GM12878 (cell line): ENCODE data around the gene CACHD1. TPM values are rescaled to one million over a fixed set of nuclear protein-coding genes. Genes with fewer than 3 reads are reported as not detected.

Experiments used
- ATAC-seq: fragments of 200-7000 bp; cut with Tn5 transposase; 3 replicates; pipeline ENCODE4 v1.9.1; 2020; ENCODE audit warnings: mild to moderate bottlenecking, moderate library complexity
- BruUV-seq: library from RNA; stranded (reverse); fragments of 400-500 nt; replicated peaks from 2 replicates; lab custom pipeline; 2021; lab: Mats Ljungman, UMichigan
- CTCF ChIA-PET: fragments of 300-600 bp; sonication (Branson Sonifier 250); formaldehyde crosslinking; extraction: SDS; loops from one replicate; lab custom pipeline; 2021; ENCODE audit warnings: inconsistent platforms; lab: Yijun Ruan, JAX
- POLR2A ChIA-PET: fragments of 350-600 bp; formaldehyde crosslinking; extraction: SDS; loops from one replicate; lab custom pipeline; 2021; ENCODE audit warnings: inconsistent platforms; lab: Charles Lee
- RAD21 ChIA-PET: fragments of 300-600 bp; sonication (Branson Sonifier 250); formaldehyde crosslinking; loops from one replicate; lab custom pipeline; 2023; ENCODE audit warnings: antibody characterized with exemption; ENCODE audit not compliant: unreplicated experiment; lab: Charles Lee
- SMC1A ChIA-PET: fragments of 300-600 bp; sonication (Branson Sonifier 250); formaldehyde crosslinking; loops from one replicate; lab custom pipeline; 2023; ENCODE audit not compliant: unreplicated experiment, uncharacterized antibody; lab: Charles Lee
- DNase-seq: peaks from one replicate; pipeline ENCODE4 v3.0.0-alpha.2; 2011; ENCODE audit warnings: low read depth, low spot score
- FAIRE-seq: peaks from 3 replicates; lab custom pipeline; 2011; peaks lifted over from hg19 to GRCh38; lab: Jason Lieb, UNC
- H2AFZ ChIP-seq: 2 replicates; pipeline ENCODE4 v1.6.0; 2011; ENCODE audit warnings: low read depth, low read length, control low read depth; ENCODE audit not compliant: control insufficient read depth
- H3K27ac ChIP-seq: 2 replicates; pipeline ENCODE4 v1.5.1; 2011; ENCODE audit warnings: control low read depth; ENCODE audit not compliant: control insufficient read depth, insufficient read depth
- H3K27me3 ChIP-seq, 2 experiments: replicated peaks in 1 of 2; 2 replicates each; pipeline versions ENCODE4 v1.6.0 to v1.6.1; 2011; ENCODE audit warnings: low read length in 1 of 2; ENCODE audit not compliant: control insufficient read depth in 2 of 2, insufficient read depth in 2 of 2
- H3K36me3 ChIP-seq, 2 experiments: 2 replicates each; pipeline ENCODE4 v1.5.1; 2011; ENCODE audit warnings: low read length in 1 of 2; ENCODE audit not compliant: control insufficient read depth in 2 of 2, insufficient read depth in 2 of 2
- H3K4me1 ChIP-seq: 2 replicates; pipeline ENCODE4 v1.6.1; 2011; ENCODE audit warnings: mild to moderate bottlenecking, low read length, moderate library complexity, mixed read lengths; ENCODE audit not compliant: control insufficient read depth, insufficient read depth
- H3K4me2 ChIP-seq: 2 replicates; pipeline ENCODE4 v1.6.0; 2011; ENCODE audit warnings: control low read depth; ENCODE audit not compliant: control insufficient read depth, insufficient read depth
- H3K4me3 ChIP-seq: fragments of 200-600 bp; sonication (generic); 2 replicates; pipeline ENCODE4 v1.5.1; 2016
- H3K79me2 ChIP-seq: 2 replicates; pipeline ENCODE4 v1.6.0; 2011; ENCODE audit warnings: low read length; ENCODE audit not compliant: control insufficient read depth, insufficient read depth
- H3K9ac ChIP-seq: 2 replicates; pipeline ENCODE4 v1.8.0; 2011; ENCODE audit warnings: low read length, control low read depth, mixed read lengths; ENCODE audit not compliant: control insufficient read depth, insufficient read depth
- H3K9me3 ChIP-seq: replicated peaks from 3 replicates; pipeline ENCODE4 v1.5.1; 2011; ENCODE audit warnings: mild to moderate bottlenecking, low read length; ENCODE audit not compliant: control insufficient read depth, insufficient read depth
- H4K20me1 ChIP-seq: 2 replicates; pipeline ENCODE4 v1.6.0; 2011; ENCODE audit not compliant: control insufficient read depth, insufficient read depth
- CEBPB ChIP-seq, 2 experiments: fragments of 150-350 bp in 1 of 2; IDR thresholded peaks; 2 replicates each; pipeline ENCODE4 v1.6.1; 2012 to 2014; ENCODE audit warnings: low read depth in 2 of 2, low read length in 2 of 2, borderline replicate concordance in 1 of 2, inconsistent platforms in 1 of 2
- CHD4 ChIP-seq: fragments of 200-600 bp; sonication (generic); IDR thresholded peaks from 2 replicates; pipeline ENCODE4 v1.6.1; 2016; ENCODE audit warnings: mild to moderate bottlenecking
- HDAC6 ChIP-seq: fragments of 200-600 bp; sonication (generic); IDR thresholded peaks from one replicate; pipeline ENCODE4 v1.8.0; 2017; ENCODE audit warnings: antibody characterized with exemption; ENCODE audit not compliant: unreplicated experiment
- HDGF ChIP-seq: fragments of 450-650 bp; IDR thresholded peaks from 2 replicates; pipeline ENCODE4 v1.6.1; 2016; ENCODE audit warnings: antibody characterized with exemption
- MEF2A ChIP-seq: IDR thresholded peaks from 2 replicates; pipeline ENCODE4 v1.6.1; 2011; ENCODE audit warnings: low read depth, mild to moderate bottlenecking, low read length, moderate library complexity; ENCODE audit not compliant: insufficient read depth
- PRDM15 ChIP-seq: fragments of 450-650 bp; formaldehyde crosslinking; IDR thresholded peaks from 2 replicates; pipeline ENCODE4 v1.4.0; 2020; ENCODE audit warnings: mild to moderate bottlenecking, moderate library complexity
- RAD51 ChIP-seq: fragments of 450-650 bp; IDR thresholded peaks from 2 replicates; pipeline ENCODE4 v1.6.1; 2016; ENCODE audit warnings: moderate library complexity, mild to moderate bottlenecking, inconsistent platforms
- RB1 ChIP-seq: fragments of 450-650 bp; formaldehyde crosslinking; IDR thresholded peaks from 2 replicates; pipeline ENCODE4 v1.6.1; 2017; ENCODE audit warnings: mild to moderate bottlenecking, borderline replicate concordance
- RUNX3 ChIP-seq: IDR thresholded peaks from 2 replicates; pipeline ENCODE4 v1.6.1; 2012; ENCODE audit warnings: low read length, inconsistent platforms
- ZBTB40 ChIP-seq: fragments of 450-650 bp; IDR thresholded peaks from 2 replicates; pipeline ENCODE4 v1.6.1; 2016; ENCODE audit warnings: mild to moderate bottlenecking, moderate library complexity, borderline replicate concordance
- in situ Hi-C: fragments of 300-500 bp; cut with MboI; formaldehyde crosslinking; loops from 9 replicates; pipeline ENCODE4 v1.14.3; 2018; ENCODE audit warnings: mixed read lengths
- intact Hi-C: fragments of 100-400 bp; cut with micrococcal nuclease; formaldehyde crosslinking; loops from one replicate; pipeline ENCODE4 v1.14.2; 2022; ENCODE audit not compliant: unreplicated experiment
- polyA plus RNA-seq, 11 experiments: library from polyadenylated mRNA; depleted of rRNA in 4 of 11; unstranded in 6 of 11; stranded (reverse) in 5 of 11; fragments of >200 nt; fragmentation: Nextera tagmentation in 4 of 11; fragmentation: Illumina TruSeq in 1 of 11; extraction: Ambion mirVana in 4 of 11; extraction: Trizol in 1 of 11; gene quantifications; 1 replicate in 1 of 11; 2 replicates in 10 of 11; pipeline versions ENCODE4 v1.2.1 to v1.2.3, GENCODE V29; 2011 to 2016; ENCODE audit warnings: inconsistent platforms in 2 of 11, missing spikeins in 2 of 11, low read depth in 1 of 11
- total RNA-seq, 4 experiments: library from RNA; depleted of rRNA in 3 of 4; stranded (reverse); fragments of >200 nt in 3 of 4; fragmentation: Illumina TruSeq in 1 of 4; extraction: Trizol in 1 of 4; gene quantifications; 2 replicates each; pipeline versions ENCODE4 v1.2.1 to v1.2.3, GENCODE V29; 2013 to 2021

Gene CACHD1
- total and polyA plus RNA-seq, 10 of the 15 experiments (the other 5 are each of a cell fraction or from before 2014, with no cell fraction given) = 0.03 TPM; not detected in 9

- POLR2A ChIA-PET = no interaction called here
- FAIRE-seq = no peak
Measured at GRCh38 chr1:64588876-64589275, 118.9 kb downstream of the CACHD1 start.

More at GRCh38 chr1:64588876-64589275, 118.9 kb downstream of the CACHD1 start:
- H3K9me3 ChIP-seq = no peaks in the 10 kb centered on the region
- BruUV-seq = no TSS peak
- H3K4me1 ChIP-seq = no peaks in the 10 kb centered on the region
- intact Hi-C loops = no loop called here
- H3K27ac ChIP-seq = no peak overlapping the region
- no peaks in the 10 kb centered on the region for H3K27me3 ChIP-seq
- ChIA-PET RAD21 (no interaction called here), SMC1A (no interaction called here), CTCF (no interaction called here)
- in situ Hi-C loops = no loop called here
- no peak overlapping the region for H3K4me3 ChIP-seq
- H4K20me1 ChIP-seq = no peaks in the 10 kb centered on the region
- no peak overlapping the region for H3K4me2 ChIP-seq
- no peak overlapping the region for H3K9ac ChIP-seq
- no peak for TF ChIP-seq CEBPB (IDR thresholded peaks at IDR 0.05; ENCODE audit: borderline replicate concordance in 1 of 2, low read depth in 2 of 2, low read length in 2 of 2)
- TF ChIP-seq CHD4 = no peak
- TF ChIP-seq MEF2A = no peak
- TF ChIP-seq RAD51 = no peak
- no peak for TF ChIP-seq ZBTB40
- no peak for TF ChIP-seq RUNX3
- no peak for TF ChIP-seq RB1
- no peak for TF ChIP-seq HDAC6
- TF ChIP-seq PRDM15 (CRISPR knock-in tag) = no peak
- TF ChIP-seq HDGF = no peak
- no peak for ATAC-seq
- H3K36me3 ChIP-seq = no peaks in the 10 kb centered on the region
- no peak overlapping the region for H2AFZ ChIP-seq
- no peaks in the 10 kb centered on the region for H3K79me2 ChIP-seq
- DNase-seq = no peak
